ENCODE measurements around the gene LRMDA. TPM values are rescaled to one million over a fixed set of nuclear protein-coding genes. Genes with fewer than 3 reads are reported as not detected.

The LRMDA gene
- total and polyA plus RNA-seq, 2 of the 13 experiments (the other 11 are each of a cell fraction or from before 2014, with no cell fraction given), result 13.4 to 22.0 TPM

GRCh38 chr10:76113952-76114351 lies 682.5 kb downstream of the LRMDA start (continued):
- TF ChIP-seq ZNF142 (CRISPR knock-in tag; IDR thresholded peaks at IDR 0.05) (no peak), DNMT1 (CRISPR knock-in tag; IDR thresholded peaks at IDR 0.05) (no peak), ZNF33A (CRISPR knock-in tag; IDR thresholded peaks at IDR 0.05; ENCODE audit: borderline replicate concordance) (no peak), ZSCAN12 (CRISPR knock-in tag; IDR thresholded peaks at IDR 0.05) (no peak), ZNF564 (CRISPR knock-in tag; IDR thresholded peaks at IDR 0.05) (no peak), HOXA3 (CRISPR knock-in tag; IDR thresholded peaks at IDR 0.05) (no peak), PBX2 (CRISPR knock-in tag; IDR thresholded peaks at IDR 0.05) (0 out of 2 replicates have a peak, but pooled peaks have one; percentile 44), FOXP1 (IDR thresholded peaks at IDR 0.05) (no peak), FOXP1 (CRISPR knock-in tag; IDR thresholded peaks at IDR 0.05) (no peak), GATAD1 (CRISPR knock-in tag; IDR thresholded peaks at IDR 0.05) (no peak), ZNF143 (CRISPR knock-in tag; IDR thresholded peaks at IDR 0.05) (no peak), SETDB1 (CRISPR knock-in tag; IDR thresholded peaks at IDR 0.05; ENCODE audit: borderline replicate concordance) (no peak), KDM5B (CRISPR knock-in tag; IDR thresholded peaks at IDR 0.05; ENCODE audit: borderline replicate concordance) (no peak), ATRX (CRISPR knock-in tag; IDR thresholded peaks at IDR 0.05; ENCODE audit: borderline replicate concordance) (no peak), BCLAF1 (IDR thresholded peaks at IDR 0.05) (no peak), NFE2L2 (IDR thresholded peaks at IDR 0.05; ENCODE audit: low read length) (no peak), ZBED4 (CRISPR knock-in tag; IDR thresholded peaks at IDR 0.05; ENCODE audit: borderline replicate concordance) (no peak), ZNF652 (CRISPR knock-in tag; IDR thresholded peaks at IDR 0.05; ENCODE audit: borderline replicate concordance, low read depth) (no peak)

Data from HepG2 (cell line).